Stimulated activated CD8-positive, alpha-beta memory T cell treated with anti-CD3 and anti-CD28 coated beads, Interleukin-7, amount 100 ng/mL, for 48 hours (primary cell): ENCODE results near the gene RXRA.

Experiments used
- DNase-seq, 2 donors: peaks; one replicate each; pipeline ENCODE4 v3.0.0-alpha.2; 2020; ENCODE audit warnings: low read depth in 1 of 2; ENCODE audit errors: extremely low read depth in 1 of 2

The RXRA gene

GRCh38 chr9:134460206-134460605 lies 134.0 kb downstream of the RXRA start:
- no peak for DNase-seq

GRCh38 chr9:134460896-134461295 lies 134.6 kb downstream of the RXRA start:
- DNase-seq, result no peak

GRCh38 chr9:134461426-134461982 lies 135.2 kb downstream of the RXRA start:
- DNase-seq, result no peak

- no peak for DNase-seq
These were observed 136.1 kb downstream of the RXRA start for GRCh38 chr9:134462318-134462717.

GRCh38 chr9:134463280-134463679 lies 137.0 kb downstream of the RXRA start:
- DNase-seq, result no peak

GRCh38 chr9:134466869-134467616 lies 140.8 kb downstream of the RXRA start:
- no peak for DNase-seq

- no peak for DNase-seq
These were observed 142.1 kb downstream of the RXRA start for GRCh38 chr9:134468358-134468757.

- no peak for DNase-seq
These were observed 143.0 kb downstream of the RXRA start for GRCh38 chr9:134469041-134469875.

- DNase-seq, result no peak
These were observed 146.0 kb downstream of the RXRA start for GRCh38 chr9:134472256-134472655.

- no peak for DNase-seq
These were observed 147.1 kb downstream of the RXRA start for GRCh38 chr9:134473141-134474054.

- DNase-seq, result no peak
These were observed 147.8 kb downstream of the RXRA start for GRCh38 chr9:134474055-134474370.

GRCh38 chr9:134475011-134475790 lies 148.9 kb downstream of the RXRA start:
- DNase-seq, result no peak

- no peak for DNase-seq
These were observed 150.2 kb downstream of the RXRA start for GRCh38 chr9:134476272-134476941.

GRCh38 chr9:134476942-134477335 lies 150.7 kb downstream of the RXRA start:
- DNase-seq, result no peak

GRCh38 chr9:134477342-134477925 lies 151.2 kb downstream of the RXRA start:
- no peak for DNase-seq

- no peak for DNase-seq
These were observed 151.7 kb downstream of the RXRA start for GRCh38 chr9:134477927-134478326.

GRCh38 chr9:134481762-134482161 lies 155.5 kb downstream of the RXRA start:
- no peak for DNase-seq

- no peak for DNase-seq
These were observed 156.0 kb downstream of the RXRA start for GRCh38 chr9:134482226-134482625.
